ENCODE measurements around the gene YTHDC1.
A peak's percentile ranks its signal among the peaks of the same experiment; 100 is the strongest.

Gene YTHDC1

DNA sequence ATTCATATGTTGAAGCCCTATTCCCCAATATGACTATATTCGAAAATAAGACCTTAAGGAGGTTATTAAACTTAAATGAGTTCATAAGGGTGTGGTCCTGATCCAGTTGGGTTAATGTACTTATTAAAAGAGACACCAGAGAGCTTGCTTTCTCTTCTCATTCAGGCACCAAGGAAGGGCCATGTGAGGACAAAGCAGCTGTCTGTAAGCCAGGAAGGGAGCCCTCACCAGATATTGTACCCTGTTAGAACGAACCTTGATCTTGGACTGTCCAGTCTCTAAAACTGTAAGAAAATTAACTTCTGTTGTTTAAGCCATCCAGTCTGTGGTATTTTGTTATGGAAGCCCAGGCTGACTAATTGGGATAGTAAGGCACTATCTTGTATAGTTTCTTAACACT lies 9.1 kb upstream of the YTHDC1 start:
- no peak for DNase-seq (ENCODE audit: low spot score)

DNA sequence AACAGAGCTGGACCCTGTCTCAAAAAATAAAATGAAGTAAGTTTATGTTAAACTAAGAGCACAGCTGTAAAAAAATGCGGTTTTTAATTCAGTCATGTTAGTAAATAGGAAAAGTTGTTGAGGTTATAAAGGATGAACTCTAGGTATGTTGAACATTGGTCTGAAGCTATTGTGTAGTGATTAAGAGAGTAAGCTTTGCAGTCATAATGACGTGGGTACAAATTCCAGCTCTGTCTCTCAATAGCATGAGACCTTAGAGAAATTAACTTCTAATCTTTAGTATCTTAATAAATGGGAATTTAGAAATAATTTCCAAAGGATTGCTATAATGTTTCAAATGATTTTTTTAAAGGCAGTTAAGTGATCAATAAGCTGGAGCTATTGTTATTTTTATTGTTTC lies 2.9 kb upstream of the YTHDC1 start:
- no peak for DNase-seq (ENCODE audit: low spot score)

DNA sequence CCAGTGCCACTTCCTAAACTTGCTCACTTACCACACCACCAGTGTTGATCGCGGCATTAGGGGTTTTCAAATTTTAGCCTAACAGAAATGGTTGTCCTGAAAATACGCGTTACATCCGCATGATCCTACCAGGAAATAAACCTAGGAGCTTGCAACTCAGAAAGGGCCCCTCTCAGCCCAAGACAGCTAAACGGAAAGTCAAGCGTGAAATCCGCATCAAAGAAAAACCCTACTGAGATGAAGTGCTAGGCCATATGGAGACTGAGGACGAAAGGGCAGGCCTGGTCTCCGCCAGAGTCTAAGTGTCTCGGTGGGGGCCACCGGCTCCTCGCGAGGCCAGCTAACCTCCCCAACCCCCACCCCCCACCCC lies 626 bp downstream of the YTHDC1 start:
- peak; percentile 25 for DNase-seq (ENCODE audit: low spot score)

DNA sequence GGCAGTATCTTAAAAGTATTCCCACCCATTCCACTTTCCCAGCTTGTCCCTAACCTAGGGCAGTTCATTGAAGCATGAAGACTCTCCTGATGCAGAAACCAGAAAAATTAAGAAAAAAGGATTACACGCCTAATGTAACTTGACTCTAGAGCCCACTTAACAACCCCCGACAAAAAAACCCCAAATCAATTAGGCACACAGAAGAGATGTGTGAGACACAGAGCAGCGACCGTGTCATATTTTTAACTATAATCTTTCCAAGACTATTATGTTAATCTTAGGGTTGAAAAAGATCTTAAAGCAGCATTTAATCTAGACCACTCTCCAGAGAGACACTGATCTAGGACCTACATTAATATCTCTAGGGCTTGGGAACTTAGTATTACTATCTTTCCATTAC lies 1.3 kb downstream of the YTHDC1 start:
- DNase-seq (ENCODE audit: low spot score), result no peak

DNA sequence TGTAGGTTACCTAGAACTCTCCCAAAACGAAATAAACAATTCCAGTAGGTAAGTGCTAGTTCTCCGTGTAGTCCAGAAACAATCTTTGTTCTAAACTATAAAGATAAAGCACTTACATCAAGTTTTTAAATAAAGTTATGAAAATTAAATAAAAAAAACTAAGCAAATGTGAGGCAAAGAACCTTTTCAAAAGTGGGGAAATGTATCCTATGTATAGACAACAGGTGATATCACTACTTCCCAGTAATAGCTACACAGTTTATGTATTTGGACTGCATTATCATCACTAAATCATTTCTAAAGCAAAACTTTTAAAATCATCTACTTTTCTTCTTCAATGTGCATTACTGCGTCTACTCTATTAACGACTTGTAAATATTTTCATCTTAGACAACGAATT lies 2.0 kb downstream of the YTHDC1 start:
- DNase-seq (ENCODE audit: low spot score), result no peak

DNA sequence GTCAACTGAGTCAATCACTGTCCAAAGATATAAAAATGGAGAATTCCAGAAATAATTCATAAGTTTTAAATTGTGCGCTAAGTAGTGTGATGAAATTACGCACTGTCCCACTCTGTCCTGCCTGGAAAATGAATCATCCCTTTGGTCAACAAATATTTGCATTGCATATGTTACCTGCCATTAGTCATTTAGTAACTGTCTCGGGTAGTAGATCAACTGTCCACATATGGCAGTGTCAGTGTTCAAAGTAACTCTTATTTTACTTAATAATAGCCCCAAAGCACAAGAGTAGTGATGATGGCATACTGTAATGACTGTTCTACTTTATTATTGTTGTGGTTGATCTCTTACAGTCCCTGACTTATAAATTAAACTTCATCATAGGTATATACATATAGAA lies 3.4 kb downstream of the YTHDC1 start:
- DNase-seq (ENCODE audit: low spot score), result no peak

DNA sequence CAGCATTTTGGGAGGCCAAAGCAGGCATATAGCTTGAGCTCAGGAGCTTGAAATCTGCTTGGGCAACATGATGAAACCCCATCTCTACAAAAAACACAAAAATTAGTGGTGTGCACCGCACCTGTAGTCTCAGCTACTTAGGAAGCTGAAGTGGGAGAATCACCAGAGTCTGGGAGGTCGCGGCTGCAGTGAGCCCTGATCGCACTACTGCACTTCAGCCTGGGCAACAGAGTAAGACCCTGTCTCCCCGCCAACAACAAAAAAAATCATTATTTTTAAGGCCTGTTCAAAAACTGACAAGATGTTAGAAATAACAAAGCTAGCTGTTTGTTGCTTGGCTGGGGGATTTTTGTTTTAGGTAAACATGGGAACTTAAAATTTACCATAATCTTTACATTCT lies 5.1 kb downstream of the YTHDC1 start:
- no peak for DNase-seq (ENCODE audit: low spot score)

DNA sequence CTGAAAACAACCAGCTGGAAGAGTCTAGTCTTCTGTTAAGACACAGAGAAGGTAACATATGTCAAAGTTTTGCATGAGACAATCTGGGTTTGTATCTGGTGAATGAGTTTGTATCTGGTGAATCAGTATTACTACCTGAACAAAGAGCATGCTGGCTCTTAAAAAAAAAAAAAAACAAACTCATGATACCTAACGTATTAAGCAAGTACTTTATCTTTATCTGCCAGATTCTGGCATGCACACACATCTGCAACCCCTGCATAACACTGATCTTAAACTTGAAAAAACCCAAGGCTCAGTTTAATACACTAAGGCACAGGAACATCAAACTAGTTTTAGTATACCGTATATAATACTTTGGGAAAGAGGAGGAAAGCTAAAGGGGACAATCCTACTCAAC lies 5.8 kb downstream of the YTHDC1 start:
- DNase-seq (ENCODE audit: low spot score), result no peak

DNA sequence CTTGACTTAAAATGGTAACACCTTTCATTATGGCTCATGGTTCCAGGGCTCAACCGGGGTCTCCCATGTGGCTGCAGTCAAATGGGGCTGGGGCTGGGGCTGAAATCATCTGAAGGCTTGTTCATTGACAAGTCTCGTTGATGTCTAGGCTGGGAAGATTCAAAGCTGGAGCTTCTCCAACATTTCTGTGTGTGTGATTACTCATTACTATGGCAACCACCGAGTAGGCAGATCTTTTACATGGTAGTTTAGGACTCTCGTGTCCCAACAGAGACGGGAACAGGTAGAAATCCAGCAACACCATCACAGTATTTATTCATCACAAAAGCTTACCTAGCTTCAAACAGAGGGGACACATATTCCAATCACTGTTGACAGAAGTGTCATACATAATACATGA lies 7.8 kb downstream of the YTHDC1 start:
- DNase-seq (ENCODE audit: low spot score), result no peak

DNA sequence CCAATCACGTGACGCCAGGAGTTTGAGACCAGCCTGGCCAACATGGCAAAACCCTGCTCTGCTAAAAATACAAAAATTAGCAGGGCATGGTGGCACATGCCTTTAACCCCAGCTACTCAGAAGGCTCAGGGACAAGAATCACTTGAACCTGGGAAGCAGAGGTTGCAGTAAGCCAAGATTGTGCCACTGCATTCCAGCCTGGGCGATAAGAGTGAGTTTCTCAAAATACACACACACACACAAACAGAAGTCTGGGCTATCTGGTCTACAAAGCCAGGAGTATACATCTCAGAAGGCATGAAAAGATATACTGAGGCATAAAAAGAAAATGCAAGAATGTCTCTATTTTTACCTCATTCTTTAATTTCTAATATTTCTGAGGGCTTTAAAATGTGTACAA lies 11.3 kb downstream of the YTHDC1 start:
- DNase-seq (ENCODE audit: low spot score), result no peak

DNA sequence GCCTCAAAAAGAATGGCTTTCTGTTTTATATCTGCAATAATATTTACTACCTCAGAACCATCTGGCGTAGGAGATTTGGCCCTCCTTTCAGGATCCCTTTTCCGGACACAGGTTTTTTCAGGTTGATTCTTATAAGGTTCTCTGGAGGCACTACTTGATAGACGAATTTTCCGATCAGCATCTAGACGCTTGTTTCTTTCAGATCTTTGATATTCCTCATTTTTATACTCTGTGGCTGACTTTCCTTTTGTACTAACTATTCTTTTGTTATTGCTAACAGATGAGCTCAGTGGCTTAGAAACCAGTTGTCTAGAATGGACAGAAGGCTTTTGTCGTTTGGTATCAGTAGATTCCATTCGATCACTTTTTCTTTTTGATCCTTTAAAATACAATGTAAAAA lies 12.4 kb downstream of the YTHDC1 start:
- no peak for DNase-seq (ENCODE audit: low spot score)

DNA sequence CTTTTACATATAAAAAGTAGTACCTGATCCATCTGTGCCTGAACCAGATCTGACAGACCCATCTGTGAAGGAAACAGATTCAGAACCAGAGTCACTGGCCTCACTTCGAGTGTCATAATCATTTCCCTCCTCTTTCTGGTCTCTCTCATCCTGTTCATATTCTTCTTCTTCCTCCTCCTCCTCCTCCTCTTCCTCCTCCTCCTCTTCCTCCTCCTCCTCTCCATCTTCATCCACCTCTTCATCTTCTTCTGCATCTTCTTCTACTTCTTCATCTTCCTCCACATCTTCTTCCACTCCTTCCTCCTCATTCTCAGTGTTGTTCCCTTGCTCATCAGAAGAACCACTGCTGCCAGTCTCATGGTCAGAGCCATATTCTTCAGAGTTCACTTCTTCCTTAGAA lies 12.9 kb downstream of the YTHDC1 start:
- no peak for DNase-seq (ENCODE audit: low spot score)

DNA sequence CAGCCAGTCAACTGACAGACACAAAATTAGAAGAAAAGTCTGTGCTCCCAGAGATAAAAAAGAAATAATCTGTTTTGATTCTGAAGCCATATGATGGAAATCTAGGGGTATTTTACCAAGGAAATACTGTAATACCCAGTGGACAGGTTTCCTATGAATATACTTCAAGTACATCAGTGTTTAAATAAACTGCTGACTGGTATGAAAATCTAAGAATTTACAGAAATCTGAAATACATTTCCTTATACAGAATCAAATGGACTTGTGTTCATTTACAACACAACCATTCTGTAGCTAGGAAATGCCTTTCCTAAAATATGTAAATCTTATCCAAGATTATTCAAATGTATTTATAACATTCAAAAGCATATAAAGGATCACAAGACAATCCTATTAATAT lies 13.4 kb downstream of the YTHDC1 start:
- DNase-seq (ENCODE audit: low spot score), result no peak

DNA sequence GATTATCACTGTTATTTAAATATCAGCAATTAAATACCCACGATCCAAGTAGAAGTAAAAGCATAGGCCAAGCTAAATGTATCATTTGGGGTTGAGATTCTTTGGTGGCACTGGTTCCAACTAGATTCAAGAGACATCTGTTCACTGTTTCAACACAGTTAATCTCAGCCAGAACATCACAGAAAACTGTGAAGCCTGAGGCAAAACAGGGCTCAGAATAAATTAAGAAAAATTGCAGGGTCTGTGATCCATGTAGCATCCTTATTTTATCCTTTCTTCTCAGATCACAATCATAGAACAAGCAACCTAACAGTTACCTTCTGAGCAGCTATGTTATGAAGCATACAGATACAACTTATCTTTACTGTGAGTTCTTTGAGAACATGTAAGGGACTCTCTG lies 23.7 kb downstream of the YTHDC1 start:
- DNase-seq (ENCODE audit: low spot score), result no peak

DNA sequence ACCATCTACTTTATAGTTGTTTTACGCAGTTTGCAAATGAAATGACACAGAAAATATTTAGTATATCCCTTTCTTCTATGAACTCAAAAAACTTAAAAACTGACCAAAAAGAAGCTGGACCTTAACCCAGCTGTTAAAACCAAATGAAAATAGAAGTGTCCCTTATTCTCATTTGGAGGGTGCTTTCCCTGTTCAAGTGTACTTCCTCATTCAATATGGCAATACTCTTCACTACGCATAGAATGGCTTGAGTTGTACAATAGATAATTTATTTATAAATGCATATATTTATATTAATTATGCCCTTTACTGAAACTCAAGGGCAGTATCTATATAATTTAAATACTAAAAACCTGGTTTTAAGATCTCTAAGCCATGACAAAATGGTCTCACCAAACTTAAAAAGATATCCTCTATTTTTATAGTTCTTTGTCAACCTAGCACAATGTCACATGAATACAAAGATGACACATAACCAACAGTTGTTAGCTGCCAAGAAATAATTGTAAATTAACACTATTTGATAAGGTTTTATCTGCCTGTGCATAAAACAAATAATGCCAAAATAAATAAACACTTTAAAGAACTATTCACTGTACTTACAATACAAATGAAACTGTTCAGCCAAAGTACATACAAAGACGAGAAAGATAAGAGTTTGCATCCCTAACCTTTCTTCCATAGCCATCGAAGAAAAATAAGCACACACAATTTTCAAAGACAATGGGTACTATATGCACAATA lies 25.2 kb downstream of the YTHDC1 start:
- no peak for DNase-seq (ENCODE audit: low spot score)

DNA sequence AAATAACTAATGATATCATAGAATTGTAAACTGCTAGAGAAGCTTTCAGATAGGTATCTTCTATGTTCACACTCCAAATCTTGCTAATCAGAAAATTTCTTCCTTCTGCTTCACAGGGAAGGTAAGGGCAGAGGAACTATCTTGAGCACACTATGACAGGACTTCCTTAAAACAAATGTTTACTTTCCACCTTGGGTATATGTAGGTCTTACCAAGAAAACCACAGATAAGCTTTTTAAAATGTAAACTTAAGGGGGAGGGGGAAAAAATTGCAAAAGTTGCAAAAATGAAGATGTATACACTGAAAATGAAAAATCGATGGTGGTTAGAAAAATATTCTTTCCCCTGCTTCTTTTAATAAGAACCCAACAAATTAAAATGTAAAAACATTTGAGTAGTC lies 30.9 kb downstream of the YTHDC1 start:
- DNase-seq (ENCODE audit: low spot score), result no peak

DNA sequence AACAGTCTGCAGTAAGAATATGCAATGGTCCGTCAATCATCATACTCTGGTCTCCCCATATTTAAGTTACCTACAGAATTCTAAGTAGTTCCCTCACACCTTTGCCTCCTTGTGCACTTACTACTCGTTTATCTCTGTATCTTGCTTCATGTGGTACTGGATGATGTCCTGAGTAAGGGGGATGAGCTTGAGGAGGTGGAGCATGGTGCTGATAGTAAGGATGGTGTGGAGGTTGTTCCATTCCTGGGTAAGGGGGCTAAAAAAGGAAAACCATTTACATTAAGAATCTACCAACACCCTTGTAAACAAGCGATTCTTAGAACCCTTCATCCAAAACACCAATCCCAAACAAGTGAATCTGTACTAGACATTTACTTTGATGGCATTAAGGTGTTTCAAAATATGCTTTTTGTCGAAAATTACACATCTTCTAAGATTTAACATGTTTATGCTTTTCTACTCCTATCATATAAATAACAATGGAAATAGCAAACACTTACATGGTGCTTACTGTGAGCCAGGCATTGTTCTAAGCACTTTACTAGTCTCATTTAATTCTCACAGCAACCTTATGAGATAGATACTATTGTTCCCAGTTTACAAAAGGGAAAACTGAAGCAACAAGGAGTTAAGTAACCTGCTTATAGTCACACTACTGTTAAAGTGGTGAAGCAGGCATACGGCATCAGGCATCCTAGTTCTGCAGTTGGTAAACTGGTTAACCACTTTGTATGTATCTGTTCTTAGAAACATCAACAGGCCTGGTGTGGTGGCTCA lies 33.5 kb downstream of the YTHDC1 start:
- no peak for DNase-seq (ENCODE audit: low spot score)

DNA sequence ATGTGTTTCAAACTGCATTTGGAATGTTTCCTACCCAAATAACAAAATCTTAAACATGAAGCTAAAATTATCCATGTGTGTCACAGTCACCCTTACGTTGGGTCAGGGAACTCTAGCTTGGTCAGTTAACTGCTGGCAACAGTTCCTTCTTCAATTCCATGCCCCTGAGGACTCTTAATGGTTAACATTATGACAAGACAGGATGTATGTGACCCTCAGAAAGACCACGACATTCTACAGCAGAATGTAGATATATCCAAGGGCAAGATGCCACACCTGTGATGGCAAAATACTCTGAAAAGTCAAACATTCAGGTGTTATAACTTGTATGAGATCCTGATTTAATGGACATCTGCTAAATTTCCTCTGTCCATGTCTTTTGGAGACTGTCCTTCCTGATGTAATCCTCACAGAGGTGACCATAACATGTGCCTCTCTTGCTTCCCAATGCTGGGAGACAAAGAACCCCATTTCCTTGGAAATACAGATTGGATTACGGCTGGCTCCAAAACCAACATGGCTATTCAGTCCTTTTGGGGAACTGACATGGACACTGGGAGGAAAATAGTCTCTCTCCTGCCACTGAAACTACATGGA lies 39.1 kb downstream of the YTHDC1 start:
- no peak for DNase-seq (ENCODE audit: low spot score)

DNA sequence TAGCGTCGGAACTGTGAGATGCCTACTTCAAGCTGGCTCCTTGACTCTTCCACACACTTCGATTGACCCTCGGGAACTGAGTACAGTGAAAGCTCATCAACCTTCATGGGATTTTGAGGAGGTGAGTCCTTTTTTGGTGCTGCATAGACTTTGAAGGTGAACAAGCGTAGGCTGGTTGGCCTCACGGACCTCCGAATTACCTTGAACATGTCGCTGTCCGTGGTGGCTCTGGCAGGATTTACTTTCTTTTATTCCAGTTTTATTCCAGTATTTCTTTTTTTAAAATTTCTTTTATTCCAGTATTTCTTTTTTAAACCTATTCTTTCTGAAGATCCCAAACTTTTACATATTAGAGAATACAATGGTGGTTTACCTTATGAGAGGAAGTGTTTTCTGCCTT lies 45.2 kb downstream of the YTHDC1 start:
- DNase-seq (ENCODE audit: low spot score), result no peak

DNA sequence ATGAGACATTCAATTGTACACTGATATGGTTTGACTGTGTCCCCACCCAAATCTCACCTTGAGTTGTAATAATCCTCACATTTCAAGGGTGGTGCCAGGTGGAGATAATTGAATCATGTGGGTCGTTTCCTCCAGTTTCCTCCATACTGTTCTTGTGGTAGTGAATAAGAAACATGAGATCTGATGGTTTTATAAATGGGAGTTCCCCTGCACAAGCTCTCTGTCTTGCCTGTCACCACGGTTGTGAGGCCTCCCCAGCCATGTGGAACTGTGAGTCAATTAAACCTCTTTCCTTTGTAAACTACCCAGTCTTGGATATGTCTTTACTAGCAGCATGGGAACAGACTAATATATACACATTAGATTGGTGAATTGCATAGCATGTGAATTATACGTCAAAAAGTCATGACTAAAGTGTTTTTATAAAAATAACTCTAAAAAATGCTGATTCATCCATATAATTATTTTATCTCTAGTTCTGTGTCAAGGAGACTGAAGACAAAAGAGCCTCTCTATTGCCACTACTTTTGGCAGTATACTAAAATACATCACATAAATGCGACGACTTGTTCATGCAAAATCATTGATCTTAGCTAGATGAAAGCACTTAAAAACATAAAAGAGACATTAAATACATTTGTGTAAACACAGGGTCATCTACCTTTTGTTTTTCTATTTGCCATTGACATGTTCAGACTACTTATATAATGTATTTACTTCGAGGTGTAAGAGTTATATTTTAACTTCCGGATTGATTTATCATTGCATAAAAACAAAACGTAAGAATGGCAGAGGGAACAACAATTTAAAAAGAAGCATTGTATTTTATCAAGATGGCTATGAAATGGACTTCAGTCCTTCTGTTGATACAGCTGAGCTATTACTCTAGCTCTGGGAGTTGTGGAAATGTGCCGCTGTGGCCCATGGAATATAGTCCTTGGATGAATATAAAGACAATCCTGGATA lies 50.1 kb downstream of the YTHDC1 start:
- DNase-seq (ENCODE audit: low spot score), result no peak

DNA sequence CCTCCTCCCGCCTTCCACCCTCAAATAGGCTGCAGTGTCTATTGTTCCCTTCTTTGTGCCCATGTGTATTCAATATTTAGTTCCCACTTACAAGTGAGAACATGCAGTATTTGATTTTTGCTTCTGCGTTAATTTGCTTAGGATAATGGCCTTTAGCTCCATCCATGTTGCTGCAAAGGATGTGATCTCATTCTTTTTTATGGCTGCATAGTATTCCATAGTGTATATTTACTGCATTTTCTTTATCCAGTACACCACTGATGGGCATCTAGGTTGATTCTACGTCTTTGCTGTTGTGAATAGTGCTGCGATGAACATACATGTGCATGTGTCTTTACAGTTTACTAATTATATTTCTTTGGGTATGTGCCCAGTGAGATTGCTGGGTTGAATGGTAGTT lies 52.8 kb downstream of the YTHDC1 start:
- DNase-seq (ENCODE audit: low spot score), result no peak

DNA sequence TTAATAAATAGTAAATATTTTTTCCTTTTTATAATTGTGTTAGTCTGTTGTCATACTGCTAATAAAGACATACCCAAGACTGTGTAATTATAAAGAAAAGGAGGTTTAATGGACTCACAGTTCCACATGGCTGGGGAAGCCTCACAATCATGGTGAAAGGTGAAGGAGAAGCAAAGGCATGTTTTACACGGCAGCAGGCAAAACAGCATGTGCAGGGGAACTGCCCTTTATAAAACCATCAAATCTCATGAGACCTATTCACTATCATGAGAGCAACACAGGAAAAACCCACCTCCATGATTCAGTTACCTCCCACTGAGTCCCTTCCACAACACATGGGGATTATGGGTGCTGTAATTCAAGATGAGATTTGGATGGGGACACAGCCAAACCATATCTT lies 58.6 kb downstream of the YTHDC1 start:
- DNase-seq (ENCODE audit: low spot score), result no peak

DNA sequence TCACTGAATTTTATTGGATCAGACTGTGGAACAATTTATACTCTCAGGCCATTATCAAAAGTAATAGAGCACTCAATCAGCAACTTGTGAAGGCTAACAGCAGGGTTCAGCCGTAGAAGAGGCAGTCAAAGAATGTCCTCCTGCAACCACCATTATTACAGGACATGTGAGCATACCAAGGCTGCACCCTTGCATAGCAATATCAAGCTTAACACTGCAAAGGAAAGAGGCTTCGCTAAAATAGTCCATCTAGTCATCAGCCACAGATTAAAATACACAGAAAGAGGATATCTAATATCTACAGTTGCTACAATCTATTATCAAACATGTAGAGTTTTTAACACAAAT lies 61.5 kb downstream of the YTHDC1 start:
- DNase-seq (ENCODE audit: low spot score), result no peak
